HG03354 (cell line): Measurements from ENCODE around the gene ABLIM1.

Experiments used
- ATAC-seq: cut with Tn5 transposase; IDR thresholded peaks from one replicate; pipeline ENCODE4 v1.9.1; 2021; ENCODE audit warnings: mild to moderate bottlenecking; ENCODE audit not compliant: unreplicated experiment, poor library complexity, severe bottlenecking

Gene ABLIM1

GRCh38 chr10:114482480-114483304 lies 175.4 kb downstream of the ABLIM1 start:
- ATAC-seq = no peak

DNA sequence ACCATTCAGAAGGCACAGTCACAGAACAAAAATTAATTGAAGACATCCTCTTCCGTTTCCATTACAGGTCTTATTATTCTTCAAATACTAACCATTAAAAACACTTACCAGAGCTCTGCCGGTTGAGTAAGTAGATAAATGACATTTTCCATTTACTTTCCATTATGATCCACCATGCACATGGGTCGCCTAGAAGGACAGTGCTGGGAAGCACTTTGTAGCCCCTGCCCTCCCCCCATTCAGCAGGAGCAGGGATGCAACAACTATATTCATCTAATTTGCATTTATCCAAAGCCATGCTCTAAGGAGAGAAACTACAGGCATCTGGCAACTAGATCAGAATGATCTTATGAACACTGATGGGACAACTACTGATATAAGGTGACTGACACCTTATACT lies 177.0 kb downstream of the ABLIM1 start:
- ATAC-seq = no peak

- no peak for ATAC-seq
Observed at GRCh38 chr10:114479836-114480235, 178.2 kb downstream of the ABLIM1 start.

DNA sequence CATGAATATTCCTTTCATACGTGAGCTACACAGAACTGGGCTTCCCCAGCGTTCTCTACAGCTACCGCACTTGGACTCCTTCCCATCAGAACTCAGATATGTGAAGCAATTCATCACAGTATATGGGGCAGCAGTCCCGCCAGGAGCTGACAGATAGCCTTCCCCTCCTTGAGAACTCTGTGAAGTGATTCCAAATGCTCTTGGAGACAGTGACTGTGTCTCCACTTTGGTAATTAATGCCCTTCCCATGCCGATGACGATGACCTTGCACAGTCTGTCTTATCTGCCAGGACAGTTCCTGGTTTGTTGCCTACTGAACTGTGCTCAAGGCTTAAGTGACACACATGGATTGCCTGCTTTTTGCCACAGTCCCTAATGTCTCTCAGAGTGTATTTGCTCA lies 178.8 kb downstream of the ABLIM1 start:
- no peak for ATAC-seq

- ATAC-seq = no peak
Observed at GRCh38 chr10:114478281-114478680, 179.8 kb downstream of the ABLIM1 start.

DNA sequence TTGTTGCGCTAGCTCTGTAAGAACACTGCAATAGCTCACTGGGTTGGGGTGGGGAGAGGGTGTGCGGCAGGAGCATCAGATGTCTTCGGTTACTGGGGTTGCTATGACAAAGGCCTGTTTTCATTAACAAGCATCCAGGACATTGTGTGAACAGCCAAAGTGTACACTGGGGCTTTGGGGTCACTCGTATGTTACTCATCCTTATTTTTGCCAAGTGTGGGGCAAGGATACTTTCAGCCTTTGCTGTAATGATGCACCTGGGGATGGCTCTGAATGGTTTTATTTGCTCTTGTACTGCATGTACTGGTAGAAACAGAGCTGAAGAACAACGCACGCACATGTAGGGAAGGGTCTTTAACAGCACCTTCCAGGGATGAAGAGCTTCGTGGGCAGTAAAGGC lies 180.8 kb downstream of the ABLIM1 start:
- ATAC-seq = no peak

DNA sequence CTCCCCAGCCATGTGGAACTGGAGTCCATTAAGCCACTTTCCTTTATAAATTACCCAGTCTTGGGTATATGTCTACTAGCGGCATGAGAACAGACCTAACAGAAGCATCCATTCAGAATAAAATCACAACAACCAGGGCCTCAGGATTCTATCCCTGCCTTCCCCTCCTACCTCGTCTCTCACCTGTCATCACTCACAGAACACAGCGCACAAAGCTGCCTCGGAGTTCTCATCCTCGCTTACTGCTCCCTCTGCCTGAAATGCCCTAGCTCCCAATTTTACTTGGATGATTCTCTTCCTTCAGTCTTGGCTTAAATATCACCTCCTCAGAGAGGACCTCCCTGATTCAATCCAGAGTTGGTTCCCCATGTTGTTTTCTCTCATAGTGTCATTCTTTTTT lies 183.1 kb downstream of the ABLIM1 start:
- no peak for ATAC-seq

DNA sequence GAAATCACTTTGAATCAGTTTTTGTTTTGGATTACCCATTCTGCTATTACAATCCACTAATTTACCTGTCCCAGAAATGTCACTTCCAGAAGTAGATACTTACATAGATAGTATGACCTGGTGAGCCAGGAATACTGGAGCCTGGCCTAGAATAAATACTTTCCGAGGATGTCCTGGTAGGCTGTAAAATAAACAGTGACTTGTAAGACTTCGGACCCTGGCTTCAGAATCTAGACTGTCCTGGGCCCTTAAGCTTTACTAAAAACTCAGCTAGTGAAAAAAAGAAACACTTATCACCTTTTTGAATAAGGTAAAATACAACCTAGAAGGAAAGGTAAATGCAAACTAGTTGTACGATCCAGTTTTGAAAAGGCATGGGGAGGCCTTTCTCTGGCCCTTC lies 184.3 kb downstream of the ABLIM1 start:
- ATAC-seq = no peak

DNA sequence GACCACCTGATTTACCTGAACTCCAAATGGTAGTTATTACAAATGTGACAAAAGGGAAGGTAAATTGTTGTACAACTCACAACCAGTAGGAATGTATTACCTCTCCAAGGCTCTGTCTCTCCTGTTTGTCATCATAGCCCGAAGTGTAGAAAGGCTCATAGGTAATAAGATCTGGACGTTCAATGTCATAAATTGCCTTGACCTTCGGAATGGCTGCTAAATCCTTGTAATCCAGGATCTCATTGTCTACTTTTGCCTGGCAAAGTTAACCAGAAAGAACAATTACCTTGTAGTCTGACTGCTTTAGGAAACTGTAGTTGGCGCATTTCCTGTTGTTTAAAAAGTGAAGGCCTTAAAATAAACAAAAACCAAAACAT lies 185.2 kb downstream of the ABLIM1 start:
- ATAC-seq = no peak

DNA sequence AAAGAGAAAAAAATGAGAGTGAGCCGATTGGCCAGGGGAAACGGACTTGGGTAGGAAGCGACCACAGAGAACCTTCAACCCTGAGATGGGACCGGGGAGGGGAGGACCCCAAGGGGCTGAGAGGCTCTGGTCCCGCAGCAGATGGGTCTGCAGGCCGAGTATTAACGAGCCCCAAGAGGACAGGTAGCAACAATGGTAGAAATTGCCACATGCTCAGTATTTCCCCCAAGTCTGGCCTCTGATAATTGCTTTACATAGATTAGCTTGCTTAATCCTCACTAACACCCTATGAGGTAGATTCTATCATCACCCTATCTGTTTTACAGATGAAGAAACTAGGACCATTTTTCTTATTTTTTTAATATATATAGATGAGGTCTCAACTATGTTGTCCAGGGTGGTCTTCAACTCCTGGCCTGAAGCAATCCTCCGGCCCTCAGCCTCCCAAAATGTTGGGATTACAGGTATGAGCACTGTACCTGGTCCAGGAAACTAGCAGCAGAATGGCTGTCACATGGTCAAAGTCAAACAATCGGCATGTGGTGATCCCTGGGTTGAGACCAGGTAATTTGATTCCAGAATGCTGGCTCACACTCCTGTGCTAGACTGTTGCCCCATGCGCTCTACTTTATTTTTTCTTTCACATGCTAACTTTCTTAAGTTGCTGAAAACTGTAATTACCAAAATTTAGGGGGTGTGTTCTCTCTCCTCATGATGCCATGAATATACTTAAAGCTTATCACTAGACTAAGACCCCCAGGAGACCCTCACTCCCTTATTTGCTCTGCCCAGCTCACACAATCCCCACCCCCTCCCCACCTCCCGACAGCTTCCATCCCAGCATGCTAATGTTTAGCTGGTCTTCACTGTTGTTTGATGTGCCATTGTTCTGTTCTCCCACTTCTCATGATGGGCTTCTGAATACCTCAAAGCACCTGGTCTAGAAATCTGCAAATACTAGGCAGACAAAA lies 185.9 kb downstream of the ABLIM1 start:
- no peak for ATAC-seq

DNA sequence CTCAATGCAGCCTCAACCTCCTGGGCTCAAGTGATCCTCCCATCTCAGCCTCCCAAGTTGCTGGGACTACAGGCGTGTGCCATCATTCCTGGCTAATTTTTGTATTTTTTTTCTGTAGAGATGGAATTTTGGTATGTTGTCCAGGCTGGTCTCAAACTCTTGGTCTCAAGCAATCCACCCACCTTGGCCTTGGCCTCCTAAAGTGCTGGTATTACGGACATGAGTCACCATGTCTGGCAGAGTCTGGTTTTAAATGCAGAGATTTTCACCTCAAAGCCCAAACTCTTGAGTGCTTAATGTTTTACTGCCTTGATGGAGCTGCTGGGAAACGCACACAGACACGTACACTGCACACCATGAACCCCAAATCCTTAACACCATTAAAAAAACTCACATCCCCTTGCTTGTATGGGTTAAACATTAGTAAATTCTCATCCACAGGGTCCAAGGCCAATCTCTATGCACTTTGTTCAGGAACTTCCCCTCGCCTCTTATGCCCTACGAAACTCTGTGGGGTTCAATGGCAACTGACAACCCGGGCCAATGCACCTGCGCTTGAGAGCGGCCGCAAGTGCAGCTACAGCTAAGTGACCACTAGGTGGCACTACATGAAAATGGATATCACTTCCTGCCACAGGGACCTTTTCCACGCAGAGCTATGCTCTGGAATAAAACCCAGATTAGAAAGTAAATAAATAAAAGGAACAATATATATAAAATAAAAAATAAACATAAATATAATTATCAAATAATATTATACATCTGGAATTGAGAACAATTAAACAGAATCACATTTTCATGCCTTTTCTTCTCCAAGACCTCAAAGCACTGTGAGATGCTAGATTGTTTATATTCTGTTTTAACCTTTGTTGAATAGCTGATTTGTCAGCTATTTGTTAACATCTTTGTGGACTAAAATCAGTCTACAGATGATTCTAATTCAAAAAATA lies 186.8 kb downstream of the ABLIM1 start:
- peak; percentile 97 for ATAC-seq

GRCh38 chr10:114470361-114470760 lies 187.7 kb downstream of the ABLIM1 start:
- no peak for ATAC-seq

GRCh38 chr10:114458955-114459354 lies 199.1 kb downstream of the ABLIM1 start:
- ATAC-seq = no peak

- ATAC-seq = no peak
Observed at GRCh38 chr10:114458216-114458920, 199.7 kb downstream of the ABLIM1 start.

GRCh38 chr10:114453576-114453975 lies 204.5 kb downstream of the ABLIM1 start:
- no peak for ATAC-seq

DNA sequence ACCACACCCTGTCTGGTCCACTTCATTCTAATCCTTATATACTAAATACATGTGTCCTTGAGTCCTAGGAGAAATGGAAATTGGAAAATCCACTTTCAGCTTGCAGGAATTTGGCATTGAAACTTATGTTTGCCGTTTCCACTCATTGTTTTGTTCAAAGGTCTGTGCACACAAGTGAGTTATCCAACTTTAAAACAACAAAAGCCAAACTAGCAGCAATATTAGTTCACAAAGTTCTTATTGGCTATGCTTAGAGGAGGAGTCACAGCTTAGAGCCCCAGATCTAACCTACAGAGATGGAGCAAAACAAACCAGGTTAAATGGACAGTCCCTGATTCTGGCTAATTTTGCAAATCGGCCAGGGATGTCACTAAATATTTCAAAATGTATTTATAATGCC lies 209.2 kb downstream of the ABLIM1 start:
- ATAC-seq = no peak

- no peak for ATAC-seq
Observed at GRCh38 chr10:114445332-114445731, 212.7 kb downstream of the ABLIM1 start.

- ATAC-seq = no peak
Observed at GRCh38 chr10:114444819-114445218, 213.3 kb downstream of the ABLIM1 start.

DNA sequence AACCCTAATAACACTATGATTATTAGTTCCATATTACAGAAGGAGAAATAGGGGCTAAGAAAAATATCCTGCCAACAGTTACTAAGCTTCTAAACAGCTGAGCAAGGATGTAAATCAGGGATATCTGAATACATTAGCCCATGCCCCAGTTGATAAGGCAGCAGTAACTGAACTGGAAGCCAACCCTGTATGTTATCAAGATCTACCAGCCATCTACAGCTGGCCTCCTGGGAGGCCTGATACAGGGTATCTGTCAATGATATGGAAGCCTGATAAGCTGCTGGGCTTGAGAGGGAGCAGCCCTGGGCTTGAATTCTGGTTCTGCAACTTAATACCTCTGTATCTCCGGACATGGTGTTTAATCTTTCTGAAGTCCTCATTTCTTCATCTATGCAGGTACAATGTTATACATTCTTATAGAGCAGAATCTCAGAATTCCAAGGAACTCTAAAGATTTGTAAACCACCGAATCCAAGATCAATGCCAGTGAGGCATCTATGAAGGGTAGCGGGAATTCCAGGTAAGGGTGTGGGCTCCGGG lies 215.9 kb downstream of the ABLIM1 start:
- no peak for ATAC-seq
